Stimulated activated CD4-positive, alpha-beta T cell treated with anti-CD3 and anti-CD28 coated beads, TNF-alpha, amount 100 ng/mL, for 48 hours (primary cell): ENCODE results near the gene BCKDHA.

Experiments used
- DNase-seq, 3 donors: peaks; one replicate each; pipeline ENCODE4 v3.0.0-alpha.2; 2020; ENCODE audit warnings: low read depth in 3 of 3

BCKDHA gene

DNA sequence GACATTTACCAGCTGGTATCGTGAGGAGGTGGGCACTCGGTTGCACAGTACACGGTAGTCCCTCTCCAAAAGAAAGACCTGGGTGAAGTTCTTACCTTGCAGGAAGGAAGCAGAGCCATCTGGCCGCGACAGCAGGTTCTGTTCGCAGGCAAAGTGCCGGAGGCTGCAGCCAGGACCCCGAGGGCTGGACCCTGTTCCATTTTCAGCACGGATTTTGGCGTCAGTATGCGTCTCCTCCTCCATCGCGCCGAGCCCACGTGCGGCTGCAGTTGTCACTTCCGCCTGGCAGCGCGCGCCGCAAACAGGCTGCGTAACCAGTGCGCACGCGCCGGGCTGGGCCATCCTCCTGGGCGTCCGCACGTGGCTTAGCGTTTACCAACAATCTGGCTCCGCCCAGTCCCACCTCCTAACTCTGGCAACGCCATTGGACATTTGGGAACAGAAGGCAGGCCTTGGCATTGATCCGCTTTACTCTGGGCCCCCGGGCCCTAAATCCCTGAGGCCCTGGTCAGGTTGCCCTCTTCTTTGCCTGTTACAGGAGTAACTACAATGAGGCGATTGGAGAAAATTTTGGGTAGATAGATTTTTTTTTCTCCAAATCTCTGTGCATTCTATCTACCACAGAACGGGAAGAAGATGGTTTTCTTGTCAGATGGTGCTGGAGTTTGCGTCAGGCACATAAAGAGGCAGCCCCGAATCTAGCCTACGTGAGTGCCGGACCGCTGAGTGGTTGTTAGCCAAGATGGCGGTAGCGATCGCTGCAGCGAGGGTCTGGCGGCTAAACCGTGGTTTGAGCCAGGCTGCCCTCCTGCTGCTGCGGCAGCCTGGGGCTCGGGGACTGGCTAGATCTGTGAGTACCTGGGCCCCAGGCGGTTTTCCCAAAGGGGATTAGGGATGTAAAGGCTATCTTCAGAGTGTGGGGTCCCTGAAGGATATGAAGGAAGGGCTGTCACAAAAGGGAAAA, at the start of gene BCKDHA, which contains the start of gene EXOSC5:
Gene BCKDHA (plus strand): TSS at position 733 of the 964 bp plus-strand sequence. CDS start 10 bp downstream, at position 743.
Gene EXOSC5 (minus strand): TSS at position 274 of the 964 bp plus-strand sequence. CDS start 31 bp downstream, at position 243.
- DNase-seq, result peak; percentile 96 to 99 (median 98)

GRCh38 chr19:41350735-41351338, 46.8 kb upstream of the BCKDHA start:
- DNase-seq, result no peak

DNA sequence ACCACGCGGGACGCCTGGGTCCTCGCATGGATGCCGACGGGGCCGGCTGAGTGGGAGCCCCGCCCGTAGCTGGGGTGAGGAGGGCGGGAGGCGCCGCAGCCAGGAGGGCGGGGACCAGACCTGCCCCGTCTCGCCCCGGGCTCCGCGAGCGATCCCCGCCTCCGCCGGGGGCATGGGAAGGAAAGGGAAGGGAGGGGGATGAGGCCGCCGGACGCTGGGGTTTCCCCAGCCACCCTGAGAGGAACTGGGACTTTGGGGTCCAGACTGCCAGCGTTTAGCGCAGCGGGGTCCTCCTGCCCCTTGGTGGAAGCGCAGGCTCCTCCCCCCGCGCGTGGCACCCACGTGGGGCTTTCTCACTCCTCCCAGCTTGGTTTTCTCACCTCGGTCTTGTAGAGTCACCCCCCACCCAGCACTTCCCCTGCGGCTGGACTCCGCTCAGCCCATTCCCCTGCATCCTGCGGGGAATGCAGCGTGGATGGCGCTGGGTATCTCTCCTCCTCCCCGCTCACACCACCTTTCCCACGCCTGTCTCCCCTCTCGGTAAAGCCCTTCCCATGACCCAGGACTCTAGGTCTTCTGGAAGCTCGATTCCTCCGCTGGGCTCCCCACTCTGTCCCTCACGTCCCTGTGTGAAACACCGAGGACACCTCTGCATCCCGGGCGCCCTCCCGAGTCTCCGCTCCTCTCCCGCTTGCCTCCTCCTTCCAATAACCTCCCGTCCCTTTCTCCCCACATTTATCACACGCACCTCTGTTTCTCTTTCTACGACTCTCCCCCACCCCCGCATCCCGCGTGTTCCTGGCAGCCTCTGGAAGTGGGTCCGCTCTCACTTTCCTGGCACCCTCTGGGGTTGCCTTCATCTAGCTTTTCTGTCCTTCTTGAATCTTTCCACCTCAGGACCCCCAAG, 46.0 kb upstream of the BCKDHA start:
- DNase-seq, result peak; percentile 55 to 73 (median 65)

DNA sequence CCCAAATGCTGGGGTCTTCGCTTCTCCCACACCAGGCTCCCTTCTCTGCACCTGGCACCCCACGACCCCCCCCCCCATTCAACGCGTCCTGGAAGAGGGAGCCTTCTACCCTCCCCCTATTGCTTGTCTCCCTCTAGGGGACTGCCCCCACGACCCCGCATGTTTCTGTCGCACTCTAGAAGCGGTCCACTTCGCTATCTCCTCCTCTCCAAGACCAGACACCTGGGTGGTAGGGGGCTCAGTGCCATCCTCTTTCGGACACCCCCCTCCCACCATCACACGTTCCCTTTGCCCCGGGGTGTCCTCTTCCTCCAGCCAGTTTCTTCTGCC, 45.4 kb upstream of the BCKDHA start:
- DNase-seq, result no peak

DNA sequence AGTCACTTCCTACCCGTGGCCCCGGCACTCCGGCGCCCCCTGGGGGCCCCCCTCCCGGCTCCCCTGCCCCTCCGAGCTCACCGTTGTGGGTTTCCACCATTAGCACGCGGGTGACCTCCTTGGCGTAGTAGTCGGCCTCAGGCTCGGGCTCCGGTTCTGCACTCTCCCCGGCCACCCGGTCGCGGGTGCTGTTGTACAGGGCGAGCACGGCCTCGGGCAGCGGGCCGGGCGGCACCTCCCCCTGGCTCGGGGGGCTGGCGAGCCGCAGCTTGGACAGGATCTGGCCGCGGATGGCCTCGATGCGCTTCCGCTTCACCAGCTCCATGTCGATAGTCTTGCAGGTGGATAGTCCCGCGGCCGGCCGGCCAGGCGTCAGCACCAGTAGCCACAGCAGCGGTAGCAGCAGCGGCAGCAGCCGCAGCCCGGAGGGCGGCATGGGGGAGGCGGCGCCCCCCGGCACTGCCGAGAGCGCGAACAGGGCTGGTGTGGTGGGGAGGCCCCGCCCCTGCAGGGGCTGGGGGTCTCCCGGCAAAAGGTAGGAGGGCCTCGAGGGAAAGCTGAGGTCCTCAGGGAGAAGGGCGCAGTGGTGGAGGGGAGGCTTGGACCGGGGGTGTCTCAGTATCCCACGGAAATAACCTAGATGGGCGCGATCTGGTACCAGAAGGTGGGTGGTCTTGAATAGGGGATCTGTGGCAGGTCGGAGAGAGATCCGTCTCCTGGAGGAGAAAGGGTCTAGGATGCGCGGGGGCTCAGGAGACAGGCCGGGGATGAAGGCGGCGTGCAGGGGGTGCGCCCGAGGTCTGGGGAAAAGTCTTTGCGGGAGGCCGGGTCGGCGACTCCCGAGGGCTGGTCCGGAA, 44.8 kb upstream of the BCKDHA start:
- peak; percentile 58 to 72 (median 67) for DNase-seq

- DNase-seq, result peak; percentile 78 to 88 (median 78)
Observed at GRCh38 chr19:41353466-41354342, 43.9 kb upstream of the BCKDHA start, which contains the start of gene TGFB1. Gene TGFB1, minus strand, starts transcription at chr19:41353922. Its CDS starts 878 bp downstream, at chr19:41353044.

DNA sequence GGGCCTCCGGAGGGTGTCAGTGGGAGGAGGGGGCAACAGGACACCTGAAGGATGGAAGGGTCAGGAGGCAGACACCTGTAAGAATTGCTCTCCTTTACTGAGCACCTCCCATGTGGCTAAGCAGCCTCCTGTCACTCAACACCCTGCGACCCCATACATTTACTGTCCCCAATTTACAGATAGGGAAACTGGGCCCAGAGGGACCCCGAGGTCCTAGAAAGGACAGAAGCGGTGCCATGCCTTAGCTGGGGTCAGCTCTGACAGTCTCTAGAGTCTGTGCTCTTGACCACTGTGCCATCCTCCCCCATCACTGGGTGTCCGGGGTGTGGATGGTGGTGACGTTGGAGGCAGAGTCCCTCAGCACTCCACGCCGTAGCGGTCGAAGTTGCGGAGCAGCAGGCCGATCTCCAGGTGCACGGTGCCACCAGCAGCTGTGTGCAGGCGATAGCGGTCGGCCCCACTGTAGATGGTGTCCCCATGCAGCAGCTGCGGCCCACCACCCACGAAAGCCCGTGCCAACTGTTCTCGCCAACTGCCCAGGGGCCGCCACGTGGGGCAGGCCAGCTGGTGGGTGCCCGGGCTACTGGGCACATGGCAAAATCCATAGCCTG, 43.2 kb upstream of the BCKDHA start:
- no peak for DNase-seq

- no peak for DNase-seq
Observed at GRCh38 chr19:41355035-41355434, 42.6 kb upstream of the BCKDHA start.

- DNase-seq, result no peak
Observed at GRCh38 chr19:41355802-41356201, 41.8 kb upstream of the BCKDHA start.

- DNase-seq, result no peak
Observed at GRCh38 chr19:41356984-41357739, 40.5 kb upstream of the BCKDHA start.

GRCh38 chr19:41357746-41358145, 39.9 kb upstream of the BCKDHA start:
- no peak for DNase-seq

DNA sequence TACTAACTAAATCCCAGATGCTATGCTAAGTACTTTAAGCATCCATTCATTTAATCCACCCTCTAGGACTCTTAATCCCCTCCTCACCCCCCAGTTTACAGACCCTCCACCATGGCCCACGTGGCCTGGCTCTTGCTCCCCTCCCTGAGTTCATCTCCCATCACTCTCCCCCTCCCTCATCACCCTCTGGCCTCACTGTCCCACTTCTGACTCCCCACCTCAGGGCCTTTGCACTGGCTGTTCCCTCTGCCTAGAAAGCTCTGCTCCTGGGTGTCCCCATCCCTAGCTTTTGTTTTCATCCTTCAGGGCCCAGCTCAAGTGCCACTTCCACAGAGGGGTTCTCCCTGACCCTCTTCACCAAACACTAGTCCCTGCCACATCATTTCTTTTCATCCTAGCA, 37.9 kb upstream of the BCKDHA start:
- no peak for DNase-seq

GRCh38 chr19:41362143-41362847, 35.3 kb upstream of the BCKDHA start:
- DNase-seq, result no peak

DNA sequence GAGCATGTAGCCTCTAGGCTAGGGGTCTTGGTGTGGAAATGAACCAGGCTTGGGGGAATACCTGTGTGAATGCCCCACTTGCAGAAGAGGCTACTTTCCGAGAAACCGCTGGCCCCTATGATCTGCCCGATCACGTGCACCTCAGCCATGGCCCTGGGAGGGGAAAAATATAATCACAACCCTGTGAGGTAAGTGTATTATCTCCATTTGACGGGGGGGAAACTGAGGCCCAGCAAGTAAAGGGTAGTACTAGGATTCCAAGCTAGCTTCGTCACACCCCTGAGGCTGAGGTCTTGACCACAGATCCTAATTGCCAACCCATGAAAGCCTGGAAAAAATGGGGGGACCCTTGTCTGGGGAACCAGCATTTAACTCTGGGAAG, 34.3 kb upstream of the BCKDHA start:
- no peak for DNase-seq

DNA sequence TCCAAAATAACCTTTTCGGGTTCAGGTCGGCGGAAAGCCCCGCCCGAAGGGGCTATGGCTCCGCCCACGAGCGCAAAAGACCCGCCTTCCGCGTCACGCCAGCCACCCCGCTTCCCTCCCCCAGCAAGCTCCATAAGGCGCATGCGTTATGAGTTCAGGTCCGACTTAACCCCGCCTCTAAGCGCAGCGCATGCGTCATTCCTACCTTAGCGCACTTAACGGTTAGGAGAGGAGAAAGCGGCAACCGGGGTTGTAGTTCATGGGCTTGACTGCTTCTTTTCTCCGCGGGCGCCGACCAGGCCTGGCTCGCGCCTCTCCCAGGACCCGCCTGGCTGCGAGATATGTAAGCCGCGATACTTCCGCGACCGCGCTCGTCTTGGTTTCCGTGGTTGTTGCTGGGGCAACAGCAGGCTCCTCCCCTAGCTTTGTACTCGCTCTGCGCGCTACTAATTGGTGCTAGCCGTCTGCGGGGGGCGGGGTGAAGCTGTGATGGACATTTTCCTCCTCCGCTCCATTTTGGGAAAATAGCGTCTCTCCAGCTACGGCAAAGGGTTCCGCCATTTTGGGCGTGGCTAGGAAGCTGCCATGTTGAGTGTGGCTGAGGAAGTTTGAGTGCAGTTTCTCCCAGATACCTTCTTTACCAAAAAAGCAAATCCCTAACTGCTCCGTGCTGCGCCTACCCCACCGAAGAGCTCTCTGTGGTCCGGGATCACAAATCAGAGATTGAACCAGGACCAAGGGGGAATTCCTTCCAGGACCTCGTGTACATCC, 33.7 kb upstream of the BCKDHA start, which contains the start of gene B9D2:
Gene B9D2 (minus strand): TSS at position 397 of the 771 bp plus-strand sequence. CDS start 630 bp downstream, outside the sequence.
- peak; percentile 92 to 99 (median 95) for DNase-seq

DNA sequence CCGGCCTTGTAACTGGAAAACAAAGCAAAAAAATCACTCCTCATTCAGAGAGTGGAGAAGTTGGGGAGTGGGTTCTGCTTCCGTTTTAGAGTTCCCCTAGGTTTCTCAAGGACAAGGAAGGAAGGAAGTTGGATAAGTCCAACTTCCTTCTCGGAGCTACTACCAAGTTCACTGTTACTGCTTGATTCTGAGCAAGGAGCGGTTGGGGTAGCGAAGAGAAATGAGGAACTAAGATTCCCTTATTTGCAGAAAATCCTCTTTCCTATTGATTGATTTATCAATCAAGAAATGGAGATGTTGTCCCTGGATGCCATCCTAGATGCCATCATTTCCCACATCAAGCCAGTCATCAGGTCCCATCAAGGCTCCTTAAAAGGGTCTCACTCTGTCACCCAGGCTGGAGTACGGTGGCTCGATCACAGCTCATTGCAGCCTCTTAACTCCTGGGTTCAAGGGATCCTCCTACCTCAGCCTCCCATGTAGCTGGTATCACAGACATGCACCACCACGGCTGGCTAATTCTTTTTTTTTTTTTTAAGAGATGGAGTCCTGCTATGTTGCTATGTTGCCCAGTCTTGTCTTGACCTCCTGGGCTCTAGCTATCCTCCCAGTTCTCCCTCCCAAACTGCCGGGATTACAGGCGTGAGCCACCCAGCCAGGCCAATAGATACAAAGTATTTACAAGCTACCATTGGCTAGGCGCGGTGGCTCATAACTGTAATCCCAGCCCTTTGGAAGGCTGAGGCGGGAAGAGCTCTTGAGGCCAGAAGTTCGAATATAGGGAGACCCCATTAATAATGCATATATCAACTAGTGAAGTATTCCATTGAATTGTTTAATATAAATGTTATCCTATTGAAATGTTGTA, 32.9 kb upstream of the BCKDHA start:
- no peak for DNase-seq
